Stimulated activated CD4-positive, alpha-beta T cell treated with anti-CD3 and anti-CD28 coated beads, Interleukin-4, amount 100 ng/mL, for 48 hours (primary cell): Measurements from ENCODE around the gene L3MBTL1.
"Not testable (repeated sequence)": the region's sequence is repeated elsewhere in the genome, so short reads cannot be mapped to it uniquely, and the experiment has no call there.

Experiments used
- DNase-seq, 2 donors: peaks; one replicate each; pipeline ENCODE4 v3.0.0-alpha.2; 2020; ENCODE audit warnings: low read depth in 2 of 2

Gene L3MBTL1

DNA sequence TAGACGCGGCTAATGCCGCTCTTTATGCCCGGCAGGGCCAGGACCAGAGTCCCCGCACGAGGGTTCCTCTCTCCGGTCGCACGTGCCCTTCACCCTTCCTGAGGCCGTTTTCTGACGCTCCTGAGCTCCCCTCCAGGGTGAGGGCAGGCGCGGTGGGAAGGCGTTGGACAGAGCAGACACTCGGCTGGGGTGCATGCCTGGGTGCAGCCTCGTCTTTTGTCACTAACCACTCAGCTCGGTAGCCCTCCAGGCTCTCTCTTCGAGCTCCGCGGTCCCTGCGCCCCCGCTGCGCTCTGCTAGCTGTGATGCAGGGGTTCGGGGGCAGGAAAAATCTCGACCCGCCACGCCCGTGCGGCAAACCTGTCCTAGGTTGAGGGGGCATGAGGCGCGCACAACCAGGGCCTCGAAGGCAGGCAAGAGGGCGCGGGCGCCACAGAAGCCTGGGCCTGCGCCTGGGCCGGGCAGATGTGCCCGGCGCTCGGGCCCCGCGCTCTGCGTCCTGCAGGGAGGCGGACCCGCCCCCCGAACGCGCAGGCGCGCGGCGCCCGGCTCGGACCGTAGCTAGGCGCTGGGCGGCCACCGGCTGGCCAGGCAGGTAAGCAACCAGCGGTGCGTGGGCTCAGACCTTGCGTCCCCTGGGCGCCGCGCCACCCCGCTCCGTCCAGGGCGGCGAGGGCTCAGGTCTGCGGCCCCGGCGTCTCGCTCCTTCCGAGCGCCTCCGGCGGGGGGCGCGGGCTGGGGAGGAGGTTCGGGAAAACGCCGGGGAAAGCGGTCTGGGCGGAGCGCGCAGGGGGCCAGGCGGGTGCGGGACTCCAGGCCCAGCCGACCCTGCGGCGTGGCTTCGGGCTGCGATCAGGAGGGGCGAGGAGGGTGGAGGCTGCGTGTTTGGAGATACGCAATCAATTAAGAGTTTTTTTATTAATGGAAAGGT lies at the start of gene L3MBTL1:
Gene L3MBTL1 (plus strand): TSS at position 548 of the 931 bp plus-strand sequence. CDS start 5,807 bp downstream, outside the sequence.
- DNase-seq: no peak

GRCh38 chr20:43458422-43458924 lies 49.0 kb upstream of the L3MBTL1 start:
- no peak for DNase-seq

- DNase-seq: no peak
These were observed 48.2 kb upstream of the L3MBTL1 start for GRCh38 chr20:43459022-43459942.

- no peak for DNase-seq
These were observed 47.2 kb upstream of the L3MBTL1 start for GRCh38 chr20:43460172-43460829.

- DNase-seq: no peak
These were observed 46.7 kb upstream of the L3MBTL1 start for GRCh38 chr20:43460830-43461200.

DNA sequence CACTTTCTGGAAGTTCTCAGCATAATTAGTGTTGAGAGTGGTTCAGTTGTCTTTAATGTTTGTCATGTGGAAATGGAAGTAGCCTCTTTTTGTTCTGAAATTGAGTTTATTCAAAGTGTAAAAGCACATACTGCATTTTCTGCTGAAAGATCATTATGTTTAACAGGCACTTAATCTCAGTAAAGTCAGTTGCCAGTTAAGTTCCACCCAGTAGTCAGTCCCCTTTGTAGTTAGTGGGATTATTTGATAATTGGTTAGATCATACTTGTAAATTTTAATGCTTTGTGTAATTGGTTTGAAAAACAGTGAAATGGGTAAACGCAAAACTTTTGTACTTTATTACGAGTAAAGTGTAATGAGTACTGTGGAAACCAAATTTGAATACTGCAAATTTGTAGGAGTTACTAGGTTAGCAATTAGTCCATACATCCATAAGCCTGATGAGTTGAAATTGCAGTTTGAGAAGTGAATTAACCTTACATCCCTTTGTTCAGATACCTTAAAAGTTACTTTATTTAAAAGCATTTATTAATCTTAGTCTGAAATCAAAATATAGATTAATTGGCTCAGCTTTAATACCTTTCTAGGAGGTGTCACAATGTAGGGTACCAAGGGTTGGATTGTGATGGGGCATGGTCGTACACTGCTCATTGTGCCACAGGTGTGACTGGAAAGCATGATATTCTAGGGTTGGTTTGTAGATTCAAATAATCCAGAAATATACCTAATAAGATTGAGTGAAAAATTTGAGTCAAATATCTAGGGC lies 45.4 kb upstream of the L3MBTL1 start:
- no peak for DNase-seq

DNA sequence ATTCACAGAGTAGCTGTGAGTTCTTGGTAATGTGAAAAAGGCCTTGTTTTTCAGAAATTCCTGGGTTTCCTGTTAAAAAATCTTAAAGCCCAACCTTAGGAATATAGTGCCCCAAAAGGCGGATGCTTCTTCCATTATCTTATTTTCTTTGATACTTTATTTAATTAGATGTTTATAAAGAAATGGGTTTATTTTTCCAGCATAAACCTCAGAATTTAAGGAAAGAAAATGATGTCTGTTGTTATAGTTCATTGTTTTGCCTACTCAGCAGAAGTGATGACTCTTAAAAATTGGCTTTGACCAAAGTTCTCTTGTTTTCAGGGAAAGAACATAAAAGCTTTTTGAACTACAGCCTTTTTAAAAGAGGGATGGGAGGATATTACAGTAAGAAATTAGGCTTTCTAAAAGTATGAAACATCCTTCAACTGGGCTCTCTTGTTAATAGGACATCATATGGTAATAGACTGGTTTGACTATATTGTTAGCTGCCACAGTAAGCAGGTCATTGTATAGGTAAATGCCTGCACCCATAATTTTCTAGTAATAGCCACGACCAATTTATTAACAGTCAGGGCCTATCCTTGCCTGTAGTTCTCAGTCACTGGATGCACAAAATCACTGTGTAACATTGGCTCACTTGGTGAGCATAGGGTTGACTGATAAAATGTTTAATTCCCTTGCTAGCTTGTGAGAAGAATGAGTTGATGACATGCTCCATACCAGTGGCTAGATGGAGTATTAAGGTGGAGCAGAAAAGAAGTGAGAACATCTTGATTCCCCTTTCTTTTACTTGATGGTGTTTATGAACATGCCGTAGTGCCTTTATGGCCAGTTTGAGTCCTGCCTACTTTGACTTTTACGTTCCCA lies 44.6 kb upstream of the L3MBTL1 start:
- no peak for DNase-seq

DNA sequence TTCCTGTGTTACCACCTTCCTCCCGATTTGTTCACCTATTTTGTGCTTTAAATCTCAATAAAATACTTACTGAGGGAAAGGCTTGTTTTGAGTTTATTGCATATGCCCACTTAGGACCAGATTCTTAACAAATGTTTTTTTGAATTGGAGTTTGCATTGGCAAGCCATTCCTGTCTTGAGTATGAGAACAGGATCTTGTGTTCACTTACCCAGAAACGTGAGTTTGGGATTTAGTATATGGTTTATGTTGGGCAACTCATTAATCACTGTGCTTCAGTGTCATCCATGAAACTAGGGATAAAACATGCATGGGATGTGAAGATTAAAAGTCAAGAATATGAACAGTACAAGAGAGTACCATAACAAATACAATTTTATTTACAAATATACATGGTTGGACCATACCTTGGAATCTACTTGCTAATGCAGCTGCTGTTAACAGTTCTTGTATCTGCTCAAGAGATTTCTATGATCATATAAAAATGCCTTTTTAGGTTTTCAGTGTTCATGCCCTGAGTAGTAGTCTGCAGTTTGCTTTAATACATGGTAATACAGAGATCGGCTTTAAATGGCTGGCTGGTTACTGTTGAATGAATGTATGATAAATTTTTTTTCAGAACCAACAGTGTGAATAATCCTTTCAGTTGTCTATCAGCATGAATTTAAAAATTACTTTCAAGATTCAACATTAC lies 43.8 kb upstream of the L3MBTL1 start:
- no peak for DNase-seq

GRCh38 chr20:43464219-43464790 lies 43.2 kb upstream of the L3MBTL1 start:
- no peak for DNase-seq

DNA sequence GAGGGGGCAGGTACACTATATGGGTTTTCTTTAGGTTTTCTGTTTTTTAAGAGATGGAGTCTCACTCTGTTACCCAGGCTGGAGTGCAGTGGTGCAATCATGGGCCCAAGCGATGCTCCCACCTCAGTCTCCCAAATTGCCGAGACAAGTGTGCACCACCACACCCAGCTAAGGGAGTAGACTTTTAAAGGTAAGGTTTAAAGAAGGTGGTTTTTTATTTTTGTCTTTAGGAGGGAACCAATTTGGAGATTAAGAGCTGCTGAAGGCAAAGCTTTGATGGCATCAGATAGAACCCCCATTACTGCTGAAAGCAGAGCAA lies 41.9 kb upstream of the L3MBTL1 start:
- no peak for DNase-seq

- DNase-seq: no peak
These were observed 39.9 kb upstream of the L3MBTL1 start for GRCh38 chr20:43467589-43467988.

DNA sequence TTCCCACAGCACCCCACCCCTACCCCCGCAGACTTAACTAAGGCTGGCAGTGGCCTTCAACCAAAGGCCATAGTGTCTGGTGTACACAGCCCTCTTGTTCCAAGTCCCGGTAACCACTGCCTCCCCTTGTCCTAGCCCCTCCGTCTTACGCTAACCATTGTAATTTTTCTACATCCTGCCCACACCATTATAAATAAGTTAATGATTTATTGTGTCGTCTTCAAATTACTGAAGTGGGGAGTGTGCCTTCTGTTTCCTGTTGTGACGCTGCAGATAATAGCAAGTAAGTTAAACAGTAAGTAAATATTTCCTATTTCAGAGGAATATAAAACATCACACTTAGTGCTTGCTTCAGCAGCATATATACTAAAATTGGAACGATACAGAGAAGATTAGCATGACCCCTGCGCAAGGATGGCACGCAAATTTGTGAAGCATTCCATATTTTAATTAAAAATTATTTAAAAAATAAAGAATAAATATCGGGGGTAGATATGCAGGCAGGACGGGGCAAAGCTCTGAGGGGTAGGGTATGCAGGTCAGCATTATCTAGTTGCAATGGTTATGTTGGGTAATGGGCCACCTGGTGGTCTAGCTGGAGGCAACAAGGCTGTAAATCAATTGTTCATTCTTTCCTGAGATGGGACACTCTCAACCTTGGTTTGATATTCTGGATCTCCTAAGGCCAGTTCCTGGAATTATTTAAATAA lies 34.7 kb upstream of the L3MBTL1 start:
- no peak for DNase-seq

DNA sequence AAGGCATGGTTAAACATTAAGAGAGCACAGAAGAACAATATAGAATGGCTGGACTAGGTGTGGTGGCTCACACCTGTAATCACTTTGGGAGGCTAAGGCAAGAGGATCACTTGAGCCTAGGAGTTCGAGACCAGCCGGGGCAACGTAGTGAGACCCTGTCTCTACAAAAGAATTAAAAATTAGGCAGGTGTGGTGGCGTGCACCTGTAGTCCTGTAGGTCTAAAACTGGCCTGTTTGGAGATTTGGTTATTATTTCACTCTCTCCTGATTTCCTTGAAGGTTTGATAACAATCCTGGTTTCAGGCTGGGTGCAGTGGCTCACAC lies 34.2 kb upstream of the L3MBTL1 start:
- DNase-seq: no peak

DNA sequence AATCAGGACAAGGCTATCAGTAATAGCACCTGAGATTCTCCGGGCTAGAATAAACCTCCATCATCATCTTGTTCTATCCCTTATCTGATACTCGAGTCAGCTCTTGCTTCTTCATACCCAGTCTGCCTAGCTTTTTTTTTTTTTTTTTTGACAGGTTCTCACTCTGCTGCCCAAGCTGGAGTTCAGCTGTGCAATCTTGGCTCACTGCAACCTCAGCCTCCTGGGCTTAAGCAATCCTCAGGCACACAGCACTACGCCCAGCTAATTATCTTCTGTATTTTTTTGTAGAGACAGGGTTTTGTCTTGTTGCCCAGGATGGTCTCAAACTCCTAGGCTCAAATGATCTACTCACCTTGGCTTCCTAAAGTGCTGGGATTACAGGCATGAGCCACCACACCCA lies 30.3 kb upstream of the L3MBTL1 start:
- no peak for DNase-seq

GRCh38 chr20:43477619-43478018 lies 29.9 kb upstream of the L3MBTL1 start:
- DNase-seq: no peak

DNA sequence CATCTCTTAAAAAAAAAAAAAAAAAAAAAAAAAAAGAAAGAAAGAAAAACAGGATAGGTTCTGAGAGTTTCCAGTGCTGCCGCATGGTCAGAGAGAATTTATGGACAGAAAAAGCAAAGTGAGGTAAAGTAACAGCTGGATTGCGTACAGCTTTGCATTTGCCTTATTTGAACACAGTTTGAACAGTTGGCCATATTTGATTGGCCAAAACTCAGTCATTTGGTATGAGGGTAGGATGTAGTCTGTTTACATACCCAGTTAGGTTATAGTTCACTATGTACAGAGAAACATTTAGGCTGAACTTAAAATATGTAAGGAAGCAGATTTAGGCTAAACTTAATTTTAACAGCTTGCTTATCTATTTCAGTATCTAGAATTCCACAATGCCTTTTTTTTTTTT lies 17.5 kb upstream of the L3MBTL1 start:
- DNase-seq: no peak

DNA sequence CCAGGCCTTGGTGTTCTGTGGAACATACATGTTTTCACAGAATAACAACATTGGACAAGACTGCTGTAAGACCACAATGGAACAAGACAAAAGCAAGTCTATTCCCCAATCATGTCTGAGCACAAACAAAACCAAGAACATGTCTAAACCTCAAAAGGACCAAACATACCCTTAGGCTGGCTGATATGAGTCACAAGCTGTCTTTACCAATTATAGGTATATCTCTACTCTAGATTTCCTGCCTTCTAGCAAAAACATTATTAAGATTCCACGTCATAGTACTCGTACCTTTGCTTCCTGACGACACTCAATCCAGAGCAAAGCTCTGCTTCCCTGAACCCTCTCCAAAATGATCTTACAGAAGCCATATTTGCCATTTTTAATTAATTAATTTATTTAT lies 15.4 kb upstream of the L3MBTL1 start:
- DNase-seq: no peak

DNA sequence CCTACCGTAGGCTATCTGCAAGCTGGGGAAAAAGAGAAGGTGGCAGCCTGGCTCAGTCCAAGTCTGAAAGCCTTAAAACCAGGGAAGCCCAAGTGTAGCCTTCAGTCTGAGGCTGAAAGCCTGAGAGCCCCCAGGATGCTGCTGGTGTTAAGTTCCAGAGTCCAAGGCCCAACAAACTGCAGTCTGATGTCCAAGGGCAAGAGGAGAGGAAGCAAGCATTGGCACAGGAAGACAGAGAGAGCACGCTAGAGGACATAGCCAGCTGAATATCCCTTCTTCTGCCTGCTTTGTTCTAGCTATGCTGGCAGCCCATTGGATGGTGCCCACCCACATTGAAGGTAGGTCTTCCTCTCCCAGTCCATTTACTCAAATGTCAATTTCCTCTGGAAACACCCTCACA lies 12.1 kb upstream of the L3MBTL1 start:
- no peak for DNase-seq

GRCh38 chr20:43502021-43502420 lies 5.5 kb upstream of the L3MBTL1 start:
- DNase-seq: not testable (repeated sequence)
